GM21423 (cell line): Measurements from ENCODE around the gene GRIN2C.
A peak's percentile ranks its signal among the peaks of the same experiment; 100 is the strongest.
"Not testable (repeated sequence)": the region's sequence is repeated elsewhere in the genome, so short reads cannot be mapped to it uniquely, and the experiment has no call there.

Source experiments
- ATAC-seq: cut with Tn5 transposase; IDR thresholded peaks from one replicate; pipeline ENCODE4 v1.9.1; 2021; ENCODE audit warnings: mild to moderate bottlenecking, moderate library complexity; ENCODE audit not compliant: unreplicated experiment

GRIN2C gene

GRCh38 chr17:74881073-74881472 is 21.4 kb upstream of the GRIN2C start:
- no peak for ATAC-seq

GRCh38 chr17:74879308-74879707 is 19.6 kb upstream of the GRIN2C start:
- no peak for ATAC-seq

- no peak for ATAC-seq
These were observed 19.0 kb upstream of the GRIN2C start for GRCh38 chr17:74878658-74879057.

- ATAC-seq, result no peak
These were observed 18.2 kb upstream of the GRIN2C start for GRCh38 chr17:74877592-74878548.

- ATAC-seq, result no peak
These were observed 16.4 kb upstream of the GRIN2C start for GRCh38 chr17:74875977-74876593.

- no peak for ATAC-seq
These were observed 15.7 kb upstream of the GRIN2C start for GRCh38 chr17:74875155-74875976.

GRCh38 chr17:74874615-74875037 is 14.9 kb upstream of the GRIN2C start:
- no peak for ATAC-seq

- no peak for ATAC-seq
These were observed 14.4 kb upstream of the GRIN2C start for GRCh38 chr17:74873874-74874614.

- ATAC-seq, result peak; percentile 92
These were observed 13.6 kb upstream of the GRIN2C start for GRCh38 chr17:74873037-74873873.

GRCh38 chr17:74872313-74873036 is 12.8 kb upstream of the GRIN2C start, which contains the start of gene FDXR:
Gene FDXR (minus strand): TSS chr17:74872994. CDS start chr17:74872944, 50 bp downstream.
- ATAC-seq, result no peak

GRCh38 chr17:74871356-74872076 is 11.8 kb upstream of the GRIN2C start:
- ATAC-seq, result no peak

GRCh38 chr17:74870512-74870911 is 10.8 kb upstream of the GRIN2C start:
- ATAC-seq, result no peak

- ATAC-seq, result not testable (repeated sequence)
These were observed 10.3 kb upstream of the GRIN2C start for GRCh38 chr17:74870028-74870427.

- ATAC-seq, result no peak
These were observed 9.2 kb upstream of the GRIN2C start for GRCh38 chr17:74868908-74869255.

- no peak for ATAC-seq
These were observed 8.7 kb upstream of the GRIN2C start for GRCh38 chr17:74868251-74868907.

- ATAC-seq, result no peak
These were observed 6.6 kb upstream of the GRIN2C start for GRCh38 chr17:74866198-74866835.

GRCh38 chr17:74865504-74866197 is 6.0 kb upstream of the GRIN2C start:
- ATAC-seq, result no peak
